SJSA1 (cell line): ENCODE data around the gene FRZB. TPM values are rescaled to one million over a fixed set of nuclear protein-coding genes. Genes with fewer than 3 reads are reported as not detected.

Experiments
- DNase-seq, 2 experiments: peaks; one replicate each; pipeline ENCODE4 v3.0.0-alpha.2; 2015 to 2020; ENCODE audit warnings: low spot score in 2 of 2, low read depth in 1 of 2
- H3K27ac ChIP-seq: fragments of 250-450 bp; sonication (Bioruptor Pico); 2 replicates; pipeline ENCODE4 v1.5.1; 2020; ENCODE audit warnings: mild to moderate bottlenecking, moderate library complexity
- H3K27me3 ChIP-seq: fragments of 250-450 bp; sonication (Bioruptor Pico); replicated peaks from 2 replicates; pipeline ENCODE4 v1.5.1; 2020; ENCODE audit warnings: mild to moderate bottlenecking, moderate library complexity
- H3K36me3 ChIP-seq: fragments of 250-450 bp; sonication (Bioruptor Pico); 2 replicates; pipeline ENCODE4 v1.5.1; 2020; ENCODE audit warnings: mild to moderate bottlenecking
- H3K4me1 ChIP-seq: fragments of 250-450 bp; sonication (Bioruptor Pico); replicated peaks from 2 replicates; pipeline ENCODE4 v1.6.1; 2021; ENCODE audit warnings: mild to moderate bottlenecking
- H3K4me3 ChIP-seq: fragments of 250-450 bp; sonication (Bioruptor Pico); 2 replicates; pipeline ENCODE4 v1.5.1; 2020; ENCODE audit warnings: mild to moderate bottlenecking
- H3K9me3 ChIP-seq: fragments of 250-450 bp; sonication (Bioruptor Pico); replicated peaks from 2 replicates; pipeline ENCODE4 v1.5.1; 2020; ENCODE audit warnings: mild to moderate bottlenecking
- total RNA-seq: library from RNA; depleted of rRNA; stranded (reverse); fragments of >200 nt; shearing (Covaris generic); gene quantifications from 2 replicates; pipeline ENCODE4 v1.2.3, GENCODE V29; 2014

The FRZB gene
- total RNA-seq, 1 experiment from 2014 or later, result 0.03 TPM

GRCh38 chr2:182822733-182823132 is 43.7 kb downstream of the FRZB start:
- Histone ChIP-seq H3K4me1 (no peaks in the 10 kb centered on the region), H3K9me3 (no peaks in the 10 kb centered on the region), H3K36me3 (no peaks in the 10 kb centered on the region), H3K27ac (no peak overlapping the region), H3K4me3 (no peak overlapping the region), H3K27me3 (0 out of 2 replicates have a peak, but pooled peaks cover 2% of the 10 kb centered on the region)
- no peak for DNase-seq

GRCh38 chr2:182821182-182821581 is 45.3 kb downstream of the FRZB start:
- Histone ChIP-seq H3K27me3 (0 out of 2 replicates have a peak, but pooled peaks cover 2% of the 10 kb centered on the region), H3K36me3 (no peaks in the 10 kb centered on the region), H3K4me1 (no peaks in the 10 kb centered on the region), H3K4me3 (no peak overlapping the region), H3K9me3 (no peaks in the 10 kb centered on the region), H3K27ac (no peak overlapping the region)
- no peak for DNase-seq

GRCh38 chr2:182819412-182819811 is 47.0 kb downstream of the FRZB start:
- Histone ChIP-seq H3K4me1 (no peaks in the 10 kb centered on the region), H3K36me3 (no peaks in the 10 kb centered on the region), H3K27me3 (0 out of 2 replicates have a peak, but pooled peaks cover 2% of the 10 kb centered on the region), H3K27ac (no peak overlapping the region), H3K4me3 (no peak overlapping the region), H3K9me3 (no peaks in the 10 kb centered on the region)
- DNase-seq, result no peak

- H3K36me3 ChIP-seq, result no peaks in the 10 kb centered on the region
- H3K27ac ChIP-seq, result no peak overlapping the region
- no peaks in the 10 kb centered on the region for H3K9me3 ChIP-seq
- H3K27me3 ChIP-seq, result 0 out of 2 replicates have a peak, but pooled peaks cover 2% of the 10 kb centered on the region
- H3K4me1 ChIP-seq, result no peaks in the 10 kb centered on the region
- no peak overlapping the region for H3K4me3 ChIP-seq
- DNase-seq, result no peak
These were observed 47.5 kb downstream of the FRZB start for GRCh38 chr2:182818925-182819324.

- Histone ChIP-seq H3K9me3 (no peaks in the 10 kb centered on the region), H3K27me3 (0 out of 2 replicates have a peak, but pooled peaks cover 2% of the 10 kb centered on the region), H3K27ac (no peak overlapping the region), H3K4me1 (no peaks in the 10 kb centered on the region), H3K36me3 (no peaks in the 10 kb centered on the region), H3K4me3 (no peak overlapping the region)
- no peak for DNase-seq
These were observed 47.9 kb downstream of the FRZB start for GRCh38 chr2:182818501-182818900.

- no peak for DNase-seq
- Histone ChIP-seq H3K27me3 (0 out of 2 replicates have a peak, but pooled peaks cover 2% of the 10 kb centered on the region), H3K4me1 (no peaks in the 10 kb centered on the region), H3K9me3 (no peaks in the 10 kb centered on the region), H3K36me3 (no peaks in the 10 kb centered on the region), H3K27ac (no peak overlapping the region), H3K4me3 (no peak overlapping the region)
These were observed 48.9 kb downstream of the FRZB start for GRCh38 chr2:182817558-182817957.

GRCh38 chr2:182816866-182817265 is 49.6 kb downstream of the FRZB start:
- no peak for DNase-seq
- Histone ChIP-seq H3K36me3 (no peaks in the 10 kb centered on the region), H3K4me3 (no peak overlapping the region), H3K4me1 (no peaks in the 10 kb centered on the region), H3K27ac (no peak overlapping the region), H3K27me3 (no peaks in the 10 kb centered on the region), H3K9me3 (no peaks in the 10 kb centered on the region)

GRCh38 chr2:182814804-182815203 is 51.6 kb downstream of the FRZB start:
- no peak overlapping the region for H3K4me3 ChIP-seq
- H3K27ac ChIP-seq, result no peak overlapping the region
- DNase-seq, result no peak
- no peaks in the 10 kb centered on the region for H3K36me3 ChIP-seq
- no peaks in the 10 kb centered on the region for H3K27me3 ChIP-seq
- H3K9me3 ChIP-seq, result no peaks in the 10 kb centered on the region
- no peaks in the 10 kb centered on the region for H3K4me1 ChIP-seq

- H3K27ac ChIP-seq, result no peak overlapping the region
- DNase-seq, result no peak
- no peaks in the 10 kb centered on the region for H3K36me3 ChIP-seq
- no peaks in the 10 kb centered on the region for H3K4me1 ChIP-seq
- H3K27me3 ChIP-seq, result no peaks in the 10 kb centered on the region
- H3K9me3 ChIP-seq, result no peaks in the 10 kb centered on the region
- no peak overlapping the region for H3K4me3 ChIP-seq
These were observed 52.1 kb downstream of the FRZB start for GRCh38 chr2:182814380-182814779.

- H3K4me3 ChIP-seq, result no peak overlapping the region
- no peaks in the 10 kb centered on the region for H3K9me3 ChIP-seq
- no peaks in the 10 kb centered on the region for H3K4me1 ChIP-seq
- no peaks in the 10 kb centered on the region for H3K36me3 ChIP-seq
- DNase-seq, result no peak
- H3K27ac ChIP-seq, result no peak overlapping the region
- H3K27me3 ChIP-seq, result 0 out of 2 replicates have a peak, but pooled peaks cover 3% of the 10 kb centered on the region
These were observed 56.4 kb downstream of the FRZB start for GRCh38 chr2:182810087-182810486.

GRCh38 chr2:182807319-182807718 is 59.1 kb downstream of the FRZB start:
- Histone ChIP-seq H3K27me3 (0 out of 2 replicates have a peak, but pooled peaks cover 3% of the 10 kb centered on the region), H3K4me1 (no peaks in the 10 kb centered on the region), H3K36me3 (no peaks in the 10 kb centered on the region), H3K27ac (no peak overlapping the region), H3K9me3 (no peaks in the 10 kb centered on the region), H3K4me3 (no peak overlapping the region)
- DNase-seq, result no peak

- no peaks in the 10 kb centered on the region for H3K36me3 ChIP-seq
- no peaks in the 10 kb centered on the region for H3K4me1 ChIP-seq
- DNase-seq, result no peak
- H3K9me3 ChIP-seq, result no peaks in the 10 kb centered on the region
- H3K27ac ChIP-seq, result no peak overlapping the region
- peaks cover 8% of the 10 kb centered on the region; the same call in 1 of the 2 replicates for H3K27me3 ChIP-seq
- H3K4me3 ChIP-seq, result no peak overlapping the region
These were observed 62.3 kb downstream of the FRZB start for GRCh38 chr2:182804128-182804527.

GRCh38 chr2:182798736-182799135 is 67.7 kb downstream of the FRZB start:
- peaks cover 7% of the 10 kb centered on the region; the same call in 1 of the 2 replicates for H3K27me3 ChIP-seq
- DNase-seq, result no peak
- H3K9me3 ChIP-seq, result no peaks in the 10 kb centered on the region
- H3K27ac ChIP-seq, result no peak overlapping the region
- no peaks in the 10 kb centered on the region for H3K4me1 ChIP-seq
- no peaks in the 10 kb centered on the region for H3K36me3 ChIP-seq
- no peak overlapping the region for H3K4me3 ChIP-seq

- no peak overlapping the region for H3K27ac ChIP-seq
- H3K27me3 ChIP-seq, result no peaks in the 10 kb centered on the region
- no peaks in the 10 kb centered on the region for H3K4me1 ChIP-seq
- no peak overlapping the region for H3K4me3 ChIP-seq
- no peaks in the 10 kb centered on the region for H3K36me3 ChIP-seq
- no peaks in the 10 kb centered on the region for H3K9me3 ChIP-seq
- no peak for DNase-seq
These were observed 74.0 kb downstream of the FRZB start for GRCh38 chr2:182792441-182792840.

GRCh38 chr2:182784777-182785176 is 81.7 kb downstream of the FRZB start:
- Histone ChIP-seq H3K36me3 (no peaks in the 10 kb centered on the region; the same call in 1 of the 2 replicates), H3K27me3 (no peaks in the 10 kb centered on the region), H3K4me3 (no peak overlapping the region), H3K4me1 (no peaks in the 10 kb centered on the region), H3K9me3 (no peaks in the 10 kb centered on the region), H3K27ac (no peak overlapping the region)
- peak in 1 of 2 experiments; percentile 19 for DNase-seq
